A549 (cell line): ENCODE data around the gene IFNAR2. TPM values are rescaled to one million over a fixed set of nuclear protein-coding genes. Genes with fewer than 3 reads are reported as not detected.

Experiments
- ATAC-seq, 2 experiments: fragments of 200-7000 bp in 1 of 2; fragments of >200 bp in 1 of 2; cut with Nextera tagmentation in 1 of 2; cut with Tn5 transposase in 1 of 2; 3 replicates each; pipeline versions ENCODE4 v1.8.0 to v1.9.1; 2018 to 2020; ENCODE audit warnings: mild to moderate bottlenecking in 1 of 2, moderate library complexity in 1 of 2
- CTCF ChIA-PET: fragments of 300-600 bp; sonication (Branson Sonifier 250); formaldehyde crosslinking; extraction: SDS; loops from one replicate; lab custom pipeline; 2021; ENCODE audit warnings: antibody characterized with exemption, inconsistent platforms; lab: Yijun Ruan, JAX
- POLR2A ChIA-PET: fragments of 350-600 bp; formaldehyde crosslinking; extraction: SDS; loops from one replicate; lab custom pipeline; 2021; ENCODE audit warnings: antibody characterized with exemption, inconsistent platforms; lab: Yijun Ruan, JAX
- DNase-seq, 2 experiments: peaks; one replicate each; pipeline versions ENCODE4 v3.0.0 to v3.0.0-alpha.2; 2011 to 2016; ENCODE audit warnings: low read depth in 1 of 2, low spot score in 1 of 2
- FAIRE-seq: peaks from 2 replicates; lab custom pipeline; 2011; peaks lifted over from hg19 to GRCh38; lab: Jason Lieb, UNC
- H3K27ac ChIP-seq, 2 experiments: fragments of >200 bp; sonication (Bioruptor Twin); formaldehyde crosslinking; 3 replicates each; pipeline ENCODE4 v1.5.1; 2016 to 2017
- H3K4me1 ChIP-seq: fragments of >200 bp; sonication (Bioruptor Twin); formaldehyde crosslinking; 3 replicates; pipeline ENCODE4 v1.6.1; 2016
- H3K4me2 ChIP-seq: fragments of >200 bp; sonication (Bioruptor Twin); formaldehyde crosslinking; 3 replicates; pipeline ENCODE4 v1.6.1; 2016
- H3K4me3 ChIP-seq: fragments of >200 bp; sonication (Bioruptor Twin); formaldehyde crosslinking; 3 replicates; pipeline ENCODE4 v1.5.1; 2016
- H3K9me3 ChIP-seq: fragments of >200 bp; sonication (Bioruptor Twin); formaldehyde crosslinking; 3 replicates; pipeline ENCODE4 v1.6.1; 2016
- BHLHE40 ChIP-seq: IDR thresholded peaks from 2 replicates; pipeline ENCODE4 v1.6.1; 2012; ENCODE audit warnings: low read depth, low read length, inconsistent platforms
- CEBPB ChIP-seq, 2 experiments: fragments of >200 bp in 1 of 2; sonication (Bioruptor Twin) in 1 of 2; formaldehyde crosslinking in 1 of 2; IDR thresholded peaks; 2 replicates each; pipeline ENCODE4 v1.6.1; 2012 to 2016
- CHD4 ChIP-seq: fragments of 200-600 bp; sonication (generic); IDR thresholded peaks from 2 replicates; pipeline ENCODE4 v1.6.1; 2016; ENCODE audit warnings: antibody characterized with exemption, mild to moderate bottlenecking, borderline replicate concordance
- EHF ChIP-seq: fragments of 250-450 bp; sonication (Bioruptor Pico); IDR thresholded peaks from 2 replicates; pipeline ENCODE4 v1.5.0; 2020; ENCODE audit warnings: mild to moderate bottlenecking
- EP300 ChIP-seq, 2 experiments: fragments of >200 bp; sonication (Bioruptor Twin); formaldehyde crosslinking; IDR thresholded peaks; 2 replicates in 1 of 2; 3 replicates in 1 of 2; pipeline ENCODE4 v1.6.1; 2016 to 2017
- ESRRA ChIP-seq: fragments of 150-350 bp; IDR thresholded peaks from 2 replicates; pipeline ENCODE4 v1.6.1; 2014; ENCODE audit warnings: mild to moderate bottlenecking, low read length, borderline replicate concordance
- FOSB ChIP-seq: fragments of 250-450 bp; sonication (Bioruptor Pico); IDR thresholded peaks from 2 replicates; pipeline ENCODE4 v1.5.0; 2020; ENCODE audit warnings: mild to moderate bottlenecking, moderate library complexity
- HOXA7 ChIP-seq: fragments of 250-450 bp; sonication (Bioruptor Pico); IDR thresholded peaks from 2 replicates; pipeline ENCODE4 v1.5.0; 2020; ENCODE audit warnings: mild to moderate bottlenecking, moderate library complexity
- JUN ChIP-seq, 2 experiments: fragments of >200 bp; sonication (Bioruptor Twin); formaldehyde crosslinking; IDR thresholded peaks; 2 replicates in 1 of 2; 3 replicates in 1 of 2; pipeline ENCODE4 v1.6.1; 2016 to 2017
- KDM5A ChIP-seq: fragments of 200-600 bp; sonication (generic); IDR thresholded peaks from 2 replicates; pipeline ENCODE4 v1.6.1; 2016; ENCODE audit warnings: antibody characterized with exemption, mild to moderate bottlenecking
- MAZ ChIP-seq: fragments of 150-350 bp; IDR thresholded peaks from 2 replicates; pipeline ENCODE4 v1.6.1; 2014; ENCODE audit warnings: antibody characterized with exemption, low read depth, low read length, borderline replicate concordance
- MYC ChIP-seq: IDR thresholded peaks from 2 replicates; pipeline ENCODE4 v1.6.1; 2012; ENCODE audit warnings: mild to moderate bottlenecking, inconsistent platforms, low read length, improper control_type of control experiment, borderline replicate concordance
- NFE2L2 ChIP-seq: fragments of 150-350 bp; conservative IDR thresholded peaks from 2 replicates; pipeline ENCODE4 v1.6.1; 2014; ENCODE audit warnings: low read length
- NPAS2 ChIP-seq: fragments of 250-450 bp; sonication (Bioruptor Pico); IDR thresholded peaks from 2 replicates; pipeline ENCODE4 v1.8.0; 2022; ENCODE audit warnings: mild to moderate bottlenecking, moderate library complexity, borderline replicate concordance
- NR3C1 ChIP-seq: fragments of >200 bp; sonication (Bioruptor Twin); formaldehyde crosslinking; IDR thresholded peaks from 3 replicates; pipeline ENCODE4 v1.6.1; 2017
- PBX3 ChIP-seq: IDR thresholded peaks from 2 replicates; pipeline ENCODE4 v1.6.1; 2012
- RAD21 ChIP-seq, 2 experiments: fragments of >200 bp in 1 of 2; sonication (Bioruptor Twin) in 1 of 2; formaldehyde crosslinking in 1 of 2; IDR thresholded peaks in 1 of 2; conservative IDR thresholded peaks in 1 of 2; 2 replicates in 1 of 2; 3 replicates in 1 of 2; pipeline ENCODE4 v1.6.1; 2012 to 2018; ENCODE audit warnings: inconsistent platforms in 1 of 2
- TFCP2L1 ChIP-seq: fragments of 250-450 bp; sonication (Bioruptor Pico); IDR thresholded peaks from 2 replicates; pipeline ENCODE4 v1.5.0; 2021; ENCODE audit warnings: mild to moderate bottlenecking
- ZFP36 ChIP-seq: fragments of 450-650 bp; IDR thresholded peaks from 2 replicates; pipeline ENCODE4 v1.6.1; 2014; ENCODE audit warnings: borderline replicate concordance; ENCODE audit not compliant: partially characterized antibody
- ZNF302 ChIP-seq: fragments of 250-450 bp; sonication (Bioruptor Pico); IDR thresholded peaks from 2 replicates; pipeline ENCODE4 v1.9.0; 2021; ENCODE audit warnings: inconsistent platforms, mild to moderate bottlenecking, moderate library complexity
- ZSCAN20 ChIP-seq: fragments of 250-450 bp; sonication (Bioruptor Pico); IDR thresholded peaks from 2 replicates; pipeline ENCODE4 v1.8.0; 2022; ENCODE audit warnings: mild to moderate bottlenecking, moderate library complexity
- WGBS: methylation state at CpG from one replicate; pipeline ENCODE4 v1.1.6; 2017; ENCODE audit errors: missing lambda C conversion rate; 5-methylcytosine and 5-hydroxymethylcytosine counted together
- polyA plus RNA-seq, 4 experiments: library from polyadenylated mRNA; depleted of rRNA in 3 of 4; stranded (reverse); fragments of >200 nt; fragmentation: RNase III in 1 of 4; extraction: RNeasy Plus Mini Kit Qiagen cat#74134 plus additional on column Dnase treatment in 1 of 4; gene quantifications; 2 replicates in 3 of 4; 3 replicates in 1 of 4; pipeline ENCODE4 v1.2.3, GENCODE V29; 2011 to 2017
- TF ChIP-seq, protein P1 (sequence below): fragments of >200 bp; sonication (Bioruptor Twin); formaldehyde crosslinking; IDR thresholded peaks from 3 replicates; pipeline ENCODE4 v1.5.1; 2016
- TF ChIP-seq, protein P2 (sequence below): IDR thresholded peaks from 2 replicates; pipeline ENCODE4 v1.6.1; 2012
- TF ChIP-seq, protein P3 (sequence below): fragments of 250-450 bp; sonication (Bioruptor Pico); IDR thresholded peaks from 2 replicates; pipeline ENCODE4 v1.5.0; 2021; ENCODE audit warnings: mild to moderate bottlenecking, moderate library complexity, borderline replicate concordance

The IFNAR2 gene
- polyA plus RNA-seq, 2 of the 4 experiments (the other 2 are of a cell fraction) = 10.1 to 40.5 TPM

- no peak overlapping the region for H3K27ac ChIP-seq
- POLR2A ChIA-PET = no interaction called here
- H3K4me1 ChIP-seq = peaks cover 33% of the 10 kb centered on the region
- FAIRE-seq = no peak
- peak in 1 of 2 experiments; percentile 22 for DNase-seq
- WGBS = 67% methylated on average over 12 of the region's 12 CpGs
- no peak overlapping the region for H3K4me2 ChIP-seq
- H3K4me3 ChIP-seq = no peak overlapping the region
- TF ChIP-seq ZFP36 (no peak), BHLHE40 (no peak), RAD21 (conservative IDR thresholded peaks at IDR 0.05 in 1 of 2, IDR thresholded peaks at IDR 0.05 in 1 of 2) (no peak), FOSB (CRISPR knock-in tag) (no peak), MYC (no peak)
- no peaks in the 10 kb centered on the region for H3K9me3 ChIP-seq
- no peak for ATAC-seq
- CTCF ChIA-PET = no interaction called here
These were observed 39.2 kb downstream of the IFNAR2 start for GRCh38 chr21:33268737-33269441.

DNA sequence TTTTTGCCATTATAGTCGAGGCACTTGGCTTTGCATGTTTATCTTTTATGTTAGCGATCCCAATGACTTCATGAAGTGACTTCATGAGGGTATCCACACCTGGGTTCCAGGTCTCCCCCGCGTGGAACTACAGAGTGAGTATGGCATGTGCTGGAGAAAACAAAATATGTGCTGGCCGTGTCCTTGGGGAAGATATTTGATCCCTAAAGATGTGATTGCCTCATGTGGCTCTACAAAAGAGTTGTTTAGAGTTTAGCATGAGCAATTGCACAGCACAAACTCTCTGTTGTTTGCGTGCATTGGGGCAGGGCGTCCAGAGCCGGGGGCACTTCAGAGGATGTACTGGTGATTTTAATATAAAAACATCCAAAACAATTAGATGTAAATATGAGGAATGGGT, 41.2 kb downstream of the IFNAR2 start:
- no peak overlapping the region for H3K4me3 ChIP-seq
- ATAC-seq = no peak
- TF ChIP-seq EP300 (IDR thresholded peaks at IDR 0.05) = no peak
- TF ChIP-seq TFCP2L1 = no peak
- no peak for TF ChIP-seq MAZ
- no peak for TF ChIP-seq NR3C1
- no peak for TF ChIP-seq ZSCAN20 (CRISPR knock-in tag)
- no peak for TF ChIP-seq ESRRA
- TF ChIP-seq, protein P1, sequence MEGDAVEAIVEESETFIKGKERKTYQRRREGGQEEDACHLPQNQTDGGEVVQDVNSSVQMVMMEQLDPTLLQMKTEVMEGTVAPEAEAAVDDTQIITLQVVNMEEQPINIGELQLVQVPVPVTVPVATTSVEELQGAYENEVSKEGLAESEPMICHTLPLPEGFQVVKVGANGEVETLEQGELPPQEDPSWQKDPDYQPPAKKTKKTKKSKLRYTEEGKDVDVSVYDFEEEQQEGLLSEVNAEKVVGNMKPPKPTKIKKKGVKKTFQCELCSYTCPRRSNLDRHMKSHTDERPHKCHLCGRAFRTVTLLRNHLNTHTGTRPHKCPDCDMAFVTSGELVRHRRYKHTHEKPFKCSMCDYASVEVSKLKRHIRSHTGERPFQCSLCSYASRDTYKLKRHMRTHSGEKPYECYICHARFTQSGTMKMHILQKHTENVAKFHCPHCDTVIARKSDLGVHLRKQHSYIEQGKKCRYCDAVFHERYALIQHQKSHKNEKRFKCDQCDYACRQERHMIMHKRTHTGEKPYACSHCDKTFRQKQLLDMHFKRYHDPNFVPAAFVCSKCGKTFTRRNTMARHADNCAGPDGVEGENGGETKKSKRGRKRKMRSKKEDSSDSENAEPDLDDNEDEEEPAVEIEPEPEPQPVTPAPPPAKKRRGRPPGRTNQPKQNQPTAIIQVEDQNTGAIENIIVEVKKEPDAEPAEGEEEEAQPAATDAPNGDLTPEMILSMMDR = no peak
- TF ChIP-seq JUN (IDR thresholded peaks at IDR 0.05) = no peak
- no peak for TF ChIP-seq KDM5A
- no peak for TF ChIP-seq EHF (CRISPR knock-in tag)
- TF ChIP-seq NFE2L2 = no peak
- TF ChIP-seq, protein P2, sequence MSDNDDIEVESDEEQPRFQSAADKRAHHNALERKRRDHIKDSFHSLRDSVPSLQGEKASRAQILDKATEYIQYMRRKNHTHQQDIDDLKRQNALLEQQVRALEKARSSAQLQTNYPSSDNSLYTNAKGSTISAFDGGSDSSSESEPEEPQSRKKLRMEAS = no peak
- TF ChIP-seq PBX3 = no peak
- TF ChIP-seq, protein P3, sequence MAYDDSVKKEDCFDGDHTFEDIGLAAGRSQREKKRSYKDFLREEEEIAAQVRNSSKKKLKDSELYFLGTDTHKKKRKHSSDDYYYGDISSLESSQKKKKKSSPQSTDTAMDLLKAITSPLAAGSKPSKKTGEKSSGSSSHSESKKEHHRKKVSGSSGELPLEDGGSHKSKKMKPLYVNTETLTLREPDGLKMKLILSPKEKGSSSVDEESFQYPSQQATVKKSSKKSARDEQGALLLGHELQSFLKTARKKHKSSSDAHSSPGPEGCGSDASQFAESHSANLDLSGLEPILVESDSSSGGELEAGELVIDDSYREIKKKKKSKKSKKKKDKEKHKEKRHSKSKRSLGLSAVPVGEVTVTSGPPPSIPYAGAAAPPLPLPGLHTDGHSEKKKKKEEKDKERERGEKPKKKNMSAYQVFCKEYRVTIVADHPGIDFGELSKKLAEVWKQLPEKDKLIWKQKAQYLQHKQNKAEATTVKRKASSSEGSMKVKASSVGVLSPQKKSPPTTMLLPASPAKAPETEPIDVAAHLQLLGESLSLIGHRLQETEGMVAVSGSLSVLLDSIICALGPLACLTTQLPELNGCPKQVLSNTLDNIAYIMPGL (CRISPR knock-in tag) = no peak
- TF ChIP-seq NPAS2 (CRISPR knock-in tag) = no peak
- TF ChIP-seq ZNF302 = no peak
- no peak for TF ChIP-seq CHD4
- no peak for TF ChIP-seq CEBPB (IDR thresholded peaks at IDR 0.05)
- no peak for TF ChIP-seq HOXA7 (CRISPR knock-in tag)
- no peaks in the 10 kb centered on the region for H3K9me3 ChIP-seq
- peaks cover 27% of the 10 kb centered on the region for H3K4me1 ChIP-seq
- H3K4me2 ChIP-seq = no peak overlapping the region
- no peak for FAIRE-seq
- no peak for DNase-seq
- POLR2A ChIA-PET = no interaction called here
- H3K27ac ChIP-seq = no peak overlapping the region
- 88% methylated on average over 8 of the region's 8 CpGs for WGBS
- CTCF ChIA-PET = no interaction called here
